Activated CD8-positive, alpha-beta memory T cell treated with anti-CD3 and anti-CD28 coated beads, Interleukin-2, amount 50 U/mL, for 24 hours (primary cell): Measurements from ENCODE around the gene ZNF273.

Source experiments
- DNase-seq: peaks from one replicate; pipeline ENCODE4 v3.0.0-alpha.2; 2020; ENCODE audit errors: extremely low read depth

ZNF273 gene

DNA sequence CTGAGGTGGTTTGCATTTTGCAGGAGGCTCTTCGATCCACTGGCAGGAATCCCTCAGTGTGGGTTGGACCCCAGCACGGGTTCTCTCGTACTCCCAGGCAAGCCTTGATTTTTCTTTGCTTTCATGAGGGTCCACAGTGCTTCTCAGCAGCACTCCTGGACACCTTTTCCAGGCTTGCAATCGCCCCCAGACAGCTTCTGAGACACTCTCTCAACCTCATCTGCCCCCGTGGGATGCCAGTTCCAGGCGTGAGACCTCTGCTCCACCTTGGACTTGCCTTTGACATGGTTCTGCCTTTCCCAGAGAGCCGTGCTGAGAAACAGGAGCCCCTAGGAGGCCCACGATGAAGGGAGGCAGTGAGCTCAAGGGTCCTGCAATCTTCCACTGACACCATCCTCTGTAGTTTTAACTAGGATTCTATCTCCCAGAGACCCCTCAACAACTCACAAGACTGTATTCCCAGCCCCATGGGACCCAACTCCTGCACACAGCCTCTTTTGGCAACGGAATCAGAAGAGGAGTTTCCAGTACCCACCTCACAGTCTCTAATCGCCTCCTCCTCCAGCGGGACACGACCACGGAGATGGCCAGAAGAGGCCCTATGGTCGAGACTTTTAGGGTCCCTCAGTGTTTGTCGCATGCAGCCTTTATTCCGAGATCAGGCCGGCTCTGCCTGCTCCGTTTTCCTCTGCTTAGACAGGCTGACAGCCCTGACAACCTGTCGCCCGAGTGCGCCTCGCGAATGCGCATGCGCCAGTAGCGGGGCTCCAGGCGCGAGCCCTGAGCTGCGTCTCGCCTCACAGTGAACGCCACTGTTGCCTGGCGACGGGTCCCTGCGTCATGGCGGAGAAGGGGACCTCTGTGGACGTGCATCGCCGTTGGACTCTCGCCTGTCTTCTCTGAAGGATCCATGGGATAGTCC lies 26.0 kb upstream of the ZNF273 start:
- peak; percentile 37 for DNase-seq

DNA sequence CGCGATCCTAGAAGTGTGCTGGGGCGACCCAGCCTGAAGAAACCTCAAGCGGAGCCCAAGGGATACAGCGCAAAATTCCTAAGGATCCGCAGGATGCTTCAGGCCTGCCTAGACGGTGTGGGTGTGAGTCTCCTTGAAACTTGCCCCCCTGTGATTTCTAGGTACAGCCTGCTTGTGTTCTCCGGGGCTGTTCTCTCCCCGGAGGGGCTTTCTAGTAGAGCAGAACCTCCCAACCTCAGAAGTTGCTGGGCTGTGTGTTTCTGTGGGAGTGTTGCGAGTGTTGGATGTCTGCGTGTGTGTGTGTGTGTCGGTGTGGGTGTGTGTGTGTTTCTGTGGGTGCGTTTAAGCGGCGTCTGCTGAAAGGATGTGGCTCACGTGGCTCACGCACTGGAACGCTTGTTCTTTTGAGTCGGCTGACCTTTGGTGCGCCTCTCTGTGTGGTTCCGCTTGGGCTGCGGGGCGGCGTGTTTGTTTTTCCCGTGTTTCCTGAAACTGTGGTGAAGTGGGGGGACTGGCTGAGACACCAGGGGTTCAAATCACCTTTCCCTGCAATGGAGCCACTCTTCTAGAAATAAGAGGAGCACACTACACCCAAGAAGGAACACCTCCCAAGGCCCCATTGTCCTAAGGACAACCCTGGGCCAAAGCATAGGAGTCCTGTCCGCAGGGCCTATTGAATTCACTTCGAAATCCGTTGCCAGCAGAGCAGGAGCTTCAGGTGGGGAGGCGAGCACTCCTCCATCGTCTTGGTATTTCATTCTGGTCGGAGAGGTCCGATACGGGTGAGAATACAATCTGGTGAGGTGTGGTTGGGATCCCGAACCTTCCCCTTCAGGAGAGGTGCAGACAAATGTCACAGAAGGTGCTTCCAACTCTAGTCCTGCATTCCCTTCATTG lies 25.1 kb upstream of the ZNF273 start:
- DNase-seq: no peak

DNA sequence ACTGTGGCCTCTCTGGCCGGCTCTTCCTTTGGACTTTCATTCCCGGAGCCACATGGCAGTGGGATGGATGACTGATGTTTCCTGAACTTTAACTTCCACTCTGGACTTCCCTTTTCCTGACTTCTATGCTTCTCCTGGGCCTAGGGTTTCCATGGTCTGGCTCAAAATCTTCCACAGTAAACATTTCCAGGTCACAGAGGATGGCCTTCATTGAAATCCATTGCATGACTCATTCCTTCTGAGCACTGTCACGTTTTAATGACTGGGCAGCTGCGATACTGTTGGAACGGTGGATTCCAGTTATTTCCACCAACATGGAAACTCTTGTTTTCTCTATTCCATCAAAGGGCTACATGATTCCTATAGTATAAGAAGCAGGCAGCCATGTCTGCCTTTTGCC lies 24.4 kb upstream of the ZNF273 start:
- no peak for DNase-seq

DNA sequence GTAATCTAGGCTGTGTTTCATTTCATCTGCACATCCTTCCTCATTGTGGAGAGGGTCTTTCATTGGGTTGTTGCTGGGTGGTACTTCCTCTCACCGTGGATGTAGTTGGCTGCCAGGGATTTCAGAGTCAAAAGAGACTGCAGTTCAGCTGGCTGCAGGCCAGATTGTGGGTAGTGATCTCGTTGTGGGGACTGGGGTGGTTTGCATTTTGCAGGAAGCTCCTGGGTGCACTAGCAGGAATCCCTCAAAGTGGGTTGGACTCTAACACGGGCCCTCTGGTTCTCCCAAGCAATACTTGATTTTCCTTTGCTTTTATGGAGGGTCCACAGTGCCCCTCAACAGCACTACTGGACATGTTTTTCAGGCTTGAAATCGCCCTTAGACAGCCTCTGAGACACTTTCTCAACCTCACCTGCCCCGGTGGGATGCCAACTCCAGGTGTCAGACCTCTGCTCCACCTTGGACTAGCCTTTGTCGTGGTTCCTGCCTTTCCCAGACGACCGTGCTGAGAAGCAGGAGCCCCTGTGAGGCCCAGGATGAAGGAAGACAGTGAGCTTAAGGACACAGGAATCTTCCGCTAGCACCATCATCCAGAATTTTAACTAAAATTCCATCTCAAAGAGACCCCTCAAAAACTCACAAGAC lies 23.9 kb upstream of the ZNF273 start:
- DNase-seq: no peak

DNA sequence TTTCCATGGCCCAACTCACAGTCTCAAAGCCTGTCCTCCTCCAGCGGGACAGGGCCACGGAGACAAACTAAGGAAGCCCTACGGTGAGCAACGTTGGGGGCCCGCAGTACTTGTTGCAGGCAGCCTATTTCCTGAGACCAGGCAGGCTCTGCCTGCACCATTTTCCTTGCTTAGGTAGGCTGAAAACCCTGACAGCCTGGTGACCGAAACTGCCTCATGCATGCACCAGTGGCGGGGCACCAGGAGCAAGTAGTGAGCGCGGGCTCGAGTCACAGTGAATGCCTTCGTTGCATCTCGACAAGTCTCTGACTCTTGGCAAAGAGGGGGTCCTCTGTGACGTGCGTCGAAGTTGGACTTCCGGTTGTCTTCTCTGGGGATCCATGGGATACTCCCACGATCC lies 23.3 kb upstream of the ZNF273 start:
- no peak for DNase-seq

DNA sequence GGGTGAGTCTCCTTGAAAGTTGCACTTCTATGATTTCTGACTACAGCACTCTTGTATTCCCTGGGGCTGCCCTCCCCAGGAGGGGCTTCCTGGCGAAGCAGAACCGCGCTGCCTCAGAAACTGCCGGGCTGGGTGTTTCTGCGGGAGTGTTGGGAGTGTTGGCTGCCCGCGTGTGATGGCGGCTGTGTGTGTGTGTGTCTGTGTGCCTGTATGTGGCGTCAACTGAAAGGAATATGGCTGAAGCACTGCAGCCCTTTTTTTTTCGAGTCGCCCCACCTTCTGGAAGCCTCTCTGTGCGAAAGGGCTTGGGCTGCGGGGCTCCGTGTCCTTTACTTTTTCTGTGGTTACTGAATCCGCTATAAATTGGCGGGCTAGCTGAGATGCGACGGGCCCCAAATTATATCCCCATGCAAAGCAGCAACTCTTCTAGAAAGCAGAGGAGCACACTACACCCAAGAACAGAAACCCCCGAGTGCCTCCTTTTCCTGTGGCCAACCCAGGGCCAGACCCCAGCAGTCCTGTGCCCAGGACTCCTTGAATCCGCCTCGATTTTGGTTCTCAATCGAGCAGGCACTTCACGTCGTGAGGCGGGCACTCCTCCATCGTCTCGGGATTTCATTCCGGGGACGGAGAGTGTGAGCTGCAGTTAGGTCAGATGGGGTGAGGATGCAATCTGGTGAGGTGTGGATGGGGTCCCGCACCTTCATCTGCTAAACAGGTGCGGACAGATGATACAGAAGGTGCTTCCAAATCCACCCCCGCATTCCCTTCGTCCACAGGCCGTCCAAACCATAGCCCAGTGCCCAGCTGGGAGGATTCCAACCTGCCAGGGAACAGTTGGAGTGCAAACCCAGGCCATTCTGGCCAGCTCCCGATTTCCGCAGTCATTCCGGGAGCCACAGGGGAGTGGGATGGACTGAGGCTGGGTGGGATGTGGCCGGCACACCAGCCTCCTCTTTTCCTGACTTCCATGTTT lies 22.5 kb upstream of the ZNF273 start:
- no peak for DNase-seq

DNA sequence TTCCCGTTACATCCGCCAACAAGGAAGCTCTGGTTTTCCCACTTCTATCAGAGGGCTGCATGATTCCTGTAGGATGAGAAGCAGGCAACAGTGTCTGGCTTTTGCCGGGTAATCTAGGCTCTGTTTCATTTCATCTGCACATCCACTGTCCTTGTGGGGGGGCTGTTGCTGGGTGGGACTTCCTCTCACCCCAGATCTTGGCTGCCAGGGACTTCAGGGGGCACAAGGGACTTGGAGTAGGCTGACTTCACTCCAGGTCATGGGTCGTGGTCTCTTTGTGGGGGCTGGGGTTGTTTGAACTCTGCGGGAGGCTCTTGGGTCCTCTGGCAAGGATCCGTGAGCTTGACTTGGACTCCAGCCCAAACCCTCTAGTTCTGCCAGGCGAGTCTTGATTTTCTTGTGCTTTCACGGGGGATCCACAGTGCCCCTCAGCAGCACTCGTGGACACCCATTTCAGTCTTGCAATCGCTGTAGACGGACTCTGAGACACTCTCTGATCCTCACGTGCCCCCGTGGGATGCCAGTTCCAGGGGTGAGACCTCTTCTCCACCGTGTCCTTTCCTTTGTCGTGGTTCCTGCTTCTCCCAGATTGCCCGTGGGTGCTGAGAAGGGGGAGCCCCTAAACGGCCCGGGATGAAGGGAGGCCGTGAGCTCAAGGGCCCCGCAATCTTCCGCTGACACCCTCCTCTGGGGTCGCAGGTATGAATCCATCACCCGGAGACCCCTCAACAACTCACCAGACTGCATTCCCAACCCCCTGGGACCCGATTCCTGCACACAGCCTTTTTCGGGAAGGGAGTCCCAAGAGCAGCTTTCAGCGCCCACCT lies 21.4 kb upstream of the ZNF273 start:
- DNase-seq: no peak

DNA sequence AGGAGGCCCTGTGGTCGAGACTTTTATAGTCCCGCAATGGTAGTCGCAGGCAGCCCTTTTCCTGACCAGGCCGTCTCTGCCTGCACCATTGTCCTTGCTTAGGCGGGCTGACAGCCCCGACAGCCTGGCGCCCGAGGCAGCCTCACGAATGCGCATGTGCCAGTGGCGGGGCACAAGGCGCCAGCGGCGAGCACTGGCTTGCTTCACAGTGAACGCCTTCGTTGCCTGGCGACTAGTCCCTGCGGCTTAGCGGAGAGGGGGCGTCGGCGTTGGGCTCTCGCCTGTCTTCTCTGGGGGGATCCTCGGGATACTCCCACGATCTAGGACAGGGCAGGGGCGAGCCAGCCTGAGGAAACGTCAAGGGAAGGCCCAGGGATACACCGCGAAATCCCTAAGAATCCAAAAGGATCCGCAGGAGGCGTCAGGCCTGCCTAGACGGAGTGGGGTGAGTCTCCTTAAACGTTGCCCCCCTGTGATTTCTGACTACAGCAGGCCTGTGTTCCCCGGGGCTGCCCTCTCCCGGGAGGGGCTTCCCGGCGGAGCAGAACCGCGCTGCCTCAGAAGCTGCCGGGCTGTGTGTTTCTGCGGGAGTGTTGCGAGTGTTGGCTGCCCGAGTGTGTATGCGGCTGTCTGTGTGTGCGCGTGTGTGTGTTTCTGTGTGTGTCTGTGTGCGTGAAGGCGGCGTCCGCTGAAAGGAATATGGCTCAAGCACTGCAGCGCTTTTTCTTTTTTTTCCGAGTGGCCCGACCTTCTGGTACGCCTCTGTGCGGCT lies 20.5 kb upstream of the ZNF273 start:
- no peak for DNase-seq

DNA sequence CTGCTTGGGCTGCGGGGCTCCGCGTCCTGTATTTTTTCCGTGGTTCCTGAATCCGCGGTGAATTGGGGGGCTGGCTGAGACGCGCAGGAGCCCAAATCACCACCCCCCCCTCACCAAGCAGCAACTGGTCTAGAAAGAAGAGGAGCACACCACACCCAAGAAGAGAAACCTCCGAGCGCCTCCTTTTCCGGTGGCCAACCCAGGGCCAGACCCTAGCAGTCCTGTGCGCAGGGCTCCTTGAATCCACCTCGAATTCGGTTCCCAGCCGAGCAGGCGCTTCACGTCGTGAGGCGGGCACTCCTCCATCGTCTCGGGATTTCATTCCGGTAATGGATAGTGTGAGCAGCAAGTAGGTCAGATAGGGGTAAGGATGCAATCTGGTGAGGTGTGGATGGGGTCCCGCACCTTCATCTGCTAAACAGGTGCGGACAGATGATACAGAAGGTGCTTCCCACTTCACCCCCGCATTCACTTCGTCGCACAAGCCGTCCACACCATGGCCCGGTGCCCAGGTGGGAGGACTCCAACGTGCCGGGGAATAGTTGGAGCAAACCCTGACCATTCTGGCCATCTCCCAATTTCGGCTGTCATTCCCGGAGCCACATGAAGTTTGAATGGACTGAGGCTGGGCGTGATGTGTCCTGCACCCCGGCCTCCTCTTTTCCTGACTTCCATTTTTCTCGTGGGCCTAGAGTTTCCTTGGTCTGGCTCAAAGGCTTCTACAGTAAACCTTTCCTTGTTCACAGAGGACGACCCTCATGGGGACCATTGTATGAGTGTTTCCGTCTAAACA lies 19.8 kb upstream of the ZNF273 start:
- DNase-seq: no peak

DNA sequence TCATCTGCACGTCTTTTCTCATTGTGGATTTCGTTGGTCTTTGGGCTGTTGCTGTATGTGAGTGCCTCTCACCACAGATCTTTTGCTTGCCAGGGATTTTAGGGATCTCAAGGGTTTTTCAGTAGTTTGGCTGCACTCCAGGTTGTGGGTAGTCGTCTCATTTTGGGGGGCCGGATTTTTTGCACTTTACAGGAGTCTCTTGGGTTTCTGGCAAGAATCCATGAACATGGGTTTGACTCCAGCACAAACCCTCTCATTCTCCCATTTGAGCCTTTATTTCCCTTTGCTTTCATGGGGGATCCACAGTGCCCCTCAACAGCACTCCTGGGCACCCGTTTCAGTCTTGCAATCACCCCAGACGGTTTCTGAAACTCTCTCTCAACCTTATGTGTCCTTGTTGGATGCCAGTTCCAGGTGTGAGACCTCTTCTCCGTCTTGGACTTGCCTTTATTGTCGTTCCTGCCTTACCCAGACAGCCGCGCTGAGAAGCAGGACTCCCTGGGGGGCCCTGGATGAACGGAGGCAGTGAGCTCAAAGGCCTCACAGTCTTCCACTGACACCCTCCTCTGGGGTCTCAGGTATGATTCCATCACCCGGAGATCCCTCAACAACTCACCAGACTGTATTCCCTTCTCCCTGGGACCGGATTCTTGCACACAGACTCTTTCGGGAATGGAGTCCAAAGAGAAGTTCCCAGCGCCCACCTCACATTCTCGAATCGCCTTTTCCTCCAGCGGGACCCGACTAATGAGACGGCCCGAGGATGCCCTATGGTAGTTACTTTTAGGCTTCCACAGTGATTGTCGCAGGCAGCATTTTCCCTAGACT lies 18.8 kb upstream of the ZNF273 start:
- DNase-seq: no peak

DNA sequence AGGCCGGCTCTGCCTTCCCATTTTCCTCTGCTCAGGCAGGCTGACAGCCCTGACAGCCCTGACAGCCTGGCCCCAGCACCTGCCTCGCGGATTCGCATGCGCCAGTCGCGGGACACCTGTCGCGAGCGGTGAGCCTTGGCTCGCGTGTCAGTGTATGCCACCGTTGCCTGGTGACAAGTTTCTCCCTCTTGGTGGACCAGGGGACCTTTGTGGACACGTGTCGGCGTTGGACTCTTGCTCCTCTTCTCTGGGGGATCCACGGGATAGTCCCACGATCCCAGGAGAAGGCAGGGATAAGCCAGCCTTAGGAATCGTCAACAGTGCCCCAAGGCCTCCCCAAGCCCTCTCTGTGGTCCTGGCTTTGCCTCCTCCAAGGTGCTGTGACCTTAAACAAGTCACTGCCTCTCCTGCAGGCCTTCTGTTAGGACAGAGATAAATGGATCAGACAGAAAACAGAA lies 18.1 kb upstream of the ZNF273 start:
- DNase-seq: no peak

DNA sequence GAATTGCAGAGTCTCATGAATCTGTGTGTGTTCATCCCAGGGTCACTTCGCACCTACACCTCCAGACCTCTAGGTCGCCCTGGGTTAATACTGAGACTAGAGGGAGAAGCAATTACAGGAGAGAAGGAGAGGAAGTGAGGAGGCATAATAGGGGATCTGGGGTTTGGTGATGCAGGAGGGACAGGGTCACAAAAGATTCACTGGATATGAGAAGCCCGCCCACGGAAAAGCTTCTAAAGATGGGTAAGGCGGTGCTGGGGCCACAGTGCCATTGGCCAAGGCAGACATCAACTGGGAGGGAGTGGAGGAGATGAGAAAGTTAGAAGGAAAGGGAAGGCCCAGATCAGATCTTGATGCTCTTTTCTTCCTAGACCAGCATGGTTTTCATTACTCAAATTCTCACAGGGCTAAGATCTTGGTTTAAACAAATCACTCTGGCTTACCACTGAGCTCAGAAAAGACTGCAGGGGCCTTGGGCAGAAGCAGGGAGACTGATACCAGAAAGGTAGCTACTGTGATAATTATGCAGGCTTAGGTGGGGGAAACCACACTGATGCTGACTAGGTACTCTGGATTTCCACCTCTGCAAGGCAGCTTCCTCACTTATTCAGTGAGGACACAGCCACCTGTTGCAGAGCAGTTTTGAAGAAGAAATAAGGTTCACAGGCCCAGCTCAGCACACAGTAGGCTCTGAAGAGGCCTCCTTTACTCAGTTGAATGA lies 17.4 kb upstream of the ZNF273 start:
- no peak for DNase-seq

DNA sequence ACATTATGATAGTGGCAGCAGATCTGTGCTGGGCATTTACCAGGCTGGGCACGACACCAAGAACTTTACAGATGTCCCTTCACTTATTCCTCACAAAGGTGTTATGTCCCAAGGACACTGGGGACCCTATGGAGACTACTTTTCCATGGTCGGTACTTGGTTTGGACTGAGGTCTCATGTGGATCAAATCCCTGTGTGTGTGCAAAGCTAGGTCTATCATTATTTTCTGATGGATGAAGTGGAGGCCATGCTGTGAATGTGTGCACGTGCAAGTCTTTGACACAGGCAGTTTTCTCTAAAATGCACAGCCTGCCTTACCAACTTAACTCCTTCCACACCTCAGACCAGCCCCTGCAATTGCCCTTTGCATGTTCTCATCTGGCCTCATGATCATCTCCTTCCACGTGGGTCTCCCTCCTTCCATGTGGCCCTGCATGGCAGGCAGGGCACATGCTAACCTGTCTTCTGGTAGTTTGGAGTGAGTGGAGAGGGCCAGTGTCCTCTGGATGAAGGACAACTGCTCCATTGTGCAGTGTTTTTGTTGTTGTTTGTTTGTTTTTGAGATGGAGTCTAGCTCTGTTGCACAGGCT lies 16.0 kb upstream of the ZNF273 start:
- DNase-seq: no peak

DNA sequence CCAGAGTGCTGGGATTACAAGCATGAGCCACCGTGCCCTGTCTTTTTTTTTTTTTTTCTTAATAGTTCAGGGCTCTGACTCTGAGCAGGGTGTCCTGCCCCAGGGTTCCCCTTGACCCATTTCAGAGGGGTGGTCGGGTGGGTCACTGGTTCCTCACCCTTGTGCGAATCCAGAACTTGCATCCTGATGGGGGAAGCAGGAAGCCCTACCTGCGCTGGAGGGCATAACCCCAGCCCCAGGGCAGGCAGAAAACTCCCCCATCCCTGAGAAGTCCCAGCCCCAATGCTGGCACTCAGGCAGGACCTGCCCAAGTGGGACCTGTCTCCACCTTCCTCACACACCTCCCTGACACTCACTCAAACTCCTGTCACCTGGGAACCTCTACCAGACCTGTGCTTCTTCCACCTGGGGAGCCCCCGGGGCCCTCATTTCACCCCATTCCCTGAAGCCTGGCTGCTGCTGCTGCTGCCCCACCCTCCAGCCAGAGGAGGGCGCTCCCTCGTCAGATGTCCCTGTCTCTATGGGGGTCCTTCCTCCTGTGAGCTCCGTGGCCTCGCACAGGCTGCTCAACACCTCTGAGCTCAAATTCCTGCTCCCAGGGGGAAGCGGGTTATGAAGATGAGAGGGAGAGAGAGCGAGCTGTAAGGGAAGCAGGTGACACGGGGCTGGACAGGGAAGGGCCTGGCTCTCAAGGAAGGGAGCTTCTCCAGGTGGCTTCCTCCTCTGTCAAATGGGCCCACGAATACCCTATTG lies 15.1 kb upstream of the ZNF273 start:
- DNase-seq: no peak

DNA sequence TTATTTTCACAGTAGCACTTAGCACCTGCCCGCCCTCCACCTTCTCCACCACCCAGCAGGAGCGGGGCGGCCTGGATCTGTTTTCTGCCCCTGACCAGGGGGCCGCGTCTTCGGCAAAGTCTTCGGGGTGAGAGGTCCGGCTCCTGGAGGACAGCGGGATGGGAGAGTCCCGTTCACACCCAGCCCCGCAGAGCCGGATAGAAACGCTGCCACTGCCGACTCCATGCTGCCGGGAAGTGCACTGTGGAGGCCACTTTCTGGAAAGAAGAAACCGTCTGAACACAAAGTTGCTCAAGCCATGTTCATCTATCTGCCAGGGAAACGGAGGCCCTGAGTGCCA lies 14.5 kb upstream of the ZNF273 start:
- no peak for DNase-seq
